Peyer's patch (tissue), 4 donors: ENCODE results near the gene TLL1.
A peak's percentile ranks its signal among the peaks of the same experiment; 100 is the strongest.

Source experiments
- CTCF ChIP-seq, 6 experiments: fragments of 450-650 bp in 4 of 6; fragments of 200-600 bp in 2 of 6; sonication (generic) in 1 of 6; IDR thresholded peaks; one replicate each; pipeline ENCODE4 v1.5.1; 2017 to 2019; ENCODE audit warnings: antibody characterized with exemption in 6 of 6, mild to moderate bottlenecking in 3 of 6, moderate library complexity in 1 of 6
- POLR2A ChIP-seq, 2 donors: fragments of 450-650 bp; IDR thresholded peaks; one replicate each; pipeline ENCODE4 v1.5.1; 2017; ENCODE audit warnings: antibody characterized with exemption in 2 of 2, mild to moderate bottlenecking in 2 of 2, moderate library complexity in 2 of 2

GRCh38 chr4:165874791-165875371 is 1.8 kb downstream of the TLL1 start:
- no peak for TF ChIP-seq CTCF (IDR thresholded peaks at IDR 0.05)
- TF ChIP-seq POLR2A (IDR thresholded peaks at IDR 0.05) = peak in 1 of 2 donors; percentile 28
